Measurements from ENCODE around the gene BRD3OS.

Gene BRD3OS

DNA sequence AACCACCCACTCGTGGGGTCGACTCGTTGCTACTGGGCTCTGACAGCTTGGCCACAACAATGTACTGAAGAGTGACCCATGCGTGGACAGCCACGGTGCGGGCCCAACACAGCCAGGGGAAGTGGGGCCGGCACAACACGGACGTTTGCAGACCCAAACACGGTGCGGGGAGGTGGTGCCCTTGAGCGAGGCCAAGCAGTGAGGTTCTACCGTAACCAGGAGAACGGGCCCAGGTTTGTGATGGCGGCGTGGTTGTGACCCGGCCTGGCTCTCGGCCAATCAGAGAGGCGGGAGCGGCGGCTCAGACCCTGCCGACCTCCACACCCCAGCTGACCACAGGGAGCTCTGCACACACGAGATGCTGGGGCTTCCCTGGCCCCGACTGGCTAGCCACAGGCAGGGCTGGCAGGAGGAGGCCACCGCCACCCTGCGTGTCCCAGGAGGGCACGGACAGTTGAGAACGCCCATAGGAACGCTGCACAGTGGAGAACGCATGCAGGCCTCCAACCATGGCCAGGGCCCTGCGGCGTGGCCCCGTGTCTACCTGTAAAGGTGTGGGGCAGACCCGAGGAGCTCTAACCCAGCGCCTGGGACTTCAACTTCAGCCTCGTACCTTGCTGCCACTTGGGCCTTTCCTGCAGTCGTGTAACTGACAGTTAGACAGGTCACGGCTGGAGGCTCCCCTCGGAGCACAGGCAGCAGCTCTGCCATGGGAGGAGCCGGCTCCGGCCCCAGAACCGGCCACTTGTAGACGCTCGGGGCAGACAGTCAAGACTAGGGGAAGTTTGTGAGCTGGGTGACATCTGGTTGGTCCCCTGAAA is 28.9 kb downstream of the BRD3OS start:
- no peak for DNase-seq

DNA sequence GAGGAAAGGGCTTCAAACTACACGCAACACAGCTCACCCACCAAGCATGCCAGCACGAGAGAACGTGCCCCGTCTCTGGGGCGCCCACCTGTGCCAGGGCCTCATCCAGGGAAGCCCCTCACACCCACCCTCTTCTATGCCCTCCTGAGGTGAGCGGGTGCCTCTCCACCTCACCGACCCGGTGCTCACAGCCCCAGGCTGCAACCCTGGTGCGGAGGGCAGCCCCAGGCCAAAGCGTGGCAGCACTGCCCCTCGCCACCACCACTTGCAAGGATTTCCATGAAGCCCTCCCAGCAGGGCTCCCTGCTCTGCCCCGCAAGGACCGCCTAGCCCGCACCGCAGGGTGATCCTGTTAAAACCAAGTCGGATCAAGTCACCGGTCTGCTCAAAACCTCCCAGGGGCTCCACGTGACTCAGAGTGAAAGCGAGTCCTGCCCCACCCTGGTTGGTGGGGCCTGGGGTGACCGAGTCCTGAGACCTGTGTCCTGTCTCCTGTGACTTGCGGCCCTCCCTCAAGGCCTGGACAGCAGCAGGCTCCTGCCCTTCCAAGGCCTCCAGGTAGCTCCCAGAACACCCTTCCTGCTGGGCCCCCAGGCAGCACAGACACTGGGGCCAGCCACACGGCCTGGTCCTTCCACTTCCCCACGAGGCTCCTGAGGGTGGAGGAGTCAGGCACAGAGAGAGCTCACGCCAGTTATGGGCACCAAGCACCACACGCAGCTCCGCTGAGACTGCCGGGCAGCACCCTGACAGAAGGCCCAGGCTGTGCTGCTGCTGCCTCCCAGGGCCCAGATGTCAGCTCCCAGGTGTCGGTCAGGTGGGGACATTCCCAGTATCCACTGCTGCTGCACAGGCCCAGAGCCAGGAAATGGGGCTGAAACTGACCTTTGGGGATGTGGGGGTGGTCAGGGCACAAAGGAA is 29.9 kb downstream of the BRD3OS start:
- DNase-seq: no peak

DNA sequence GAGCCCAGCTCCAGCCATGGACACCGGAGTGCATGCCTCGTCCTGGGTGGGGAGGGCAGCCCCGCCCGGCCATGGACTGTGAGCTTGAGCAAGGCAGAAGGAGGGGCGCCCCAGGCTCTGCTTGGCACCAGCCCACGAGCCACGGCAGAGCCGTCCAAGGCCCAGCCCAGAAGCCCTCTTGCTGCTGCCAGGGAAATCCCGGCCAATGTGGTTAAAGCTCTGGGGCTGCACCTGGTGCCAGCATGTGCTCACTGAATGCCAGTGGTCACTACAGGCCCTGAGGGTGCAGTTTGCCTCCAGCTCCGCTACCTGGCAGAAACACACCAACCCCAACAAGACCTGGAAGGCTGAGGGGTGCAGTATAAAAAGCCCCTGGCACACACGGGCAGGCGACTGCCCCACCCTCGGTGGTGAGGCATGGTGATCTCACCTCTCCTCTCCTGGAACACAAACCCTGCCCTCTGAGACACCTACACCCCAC is 30.7 kb downstream of the BRD3OS start:
- no peak for DNase-seq

DNA sequence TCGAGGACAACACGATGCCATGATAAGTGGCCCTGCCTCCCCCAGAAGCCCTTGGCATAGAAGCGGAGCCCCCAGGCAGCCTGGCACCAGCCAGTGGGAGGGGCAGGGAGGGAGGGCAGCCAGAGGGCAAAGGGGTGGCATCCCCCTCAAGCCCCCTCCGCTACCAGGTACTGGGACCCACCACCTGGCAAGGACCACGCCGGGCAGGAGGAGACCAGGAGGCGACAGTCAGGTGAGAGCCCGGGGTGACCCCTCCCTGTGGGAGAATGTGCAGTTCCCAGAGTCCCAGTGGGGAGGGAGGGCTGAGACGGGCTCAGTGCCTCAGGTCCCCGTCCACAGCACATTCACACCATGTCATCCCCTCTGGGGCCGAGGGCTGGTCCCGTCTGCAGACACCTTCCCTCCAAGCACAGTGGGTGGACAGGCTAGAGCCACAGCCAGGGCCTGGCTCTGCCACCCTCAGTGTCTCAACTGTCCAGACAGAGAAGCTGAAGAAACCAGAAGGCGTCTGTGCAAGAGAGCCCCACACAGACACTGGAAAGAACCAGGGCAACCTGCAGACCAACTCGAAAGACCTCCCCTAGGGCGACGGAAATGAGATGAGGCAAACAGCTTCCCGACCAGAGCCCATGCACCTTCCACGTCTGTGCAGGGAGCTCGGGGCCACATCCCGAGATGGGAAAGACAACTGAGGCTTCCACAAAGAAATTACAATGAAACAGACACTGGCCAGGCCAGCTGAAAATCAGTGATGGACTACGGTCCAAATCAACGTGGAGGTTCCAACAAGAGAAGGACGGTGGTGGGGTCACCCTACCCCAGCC is 31.4 kb downstream of the BRD3OS start:
- DNase-seq: no peak

- no peak for DNase-seq
Measured at GRCh38 chr9:134057307-134057657, 32.0 kb downstream of the BRD3OS start.

DNA sequence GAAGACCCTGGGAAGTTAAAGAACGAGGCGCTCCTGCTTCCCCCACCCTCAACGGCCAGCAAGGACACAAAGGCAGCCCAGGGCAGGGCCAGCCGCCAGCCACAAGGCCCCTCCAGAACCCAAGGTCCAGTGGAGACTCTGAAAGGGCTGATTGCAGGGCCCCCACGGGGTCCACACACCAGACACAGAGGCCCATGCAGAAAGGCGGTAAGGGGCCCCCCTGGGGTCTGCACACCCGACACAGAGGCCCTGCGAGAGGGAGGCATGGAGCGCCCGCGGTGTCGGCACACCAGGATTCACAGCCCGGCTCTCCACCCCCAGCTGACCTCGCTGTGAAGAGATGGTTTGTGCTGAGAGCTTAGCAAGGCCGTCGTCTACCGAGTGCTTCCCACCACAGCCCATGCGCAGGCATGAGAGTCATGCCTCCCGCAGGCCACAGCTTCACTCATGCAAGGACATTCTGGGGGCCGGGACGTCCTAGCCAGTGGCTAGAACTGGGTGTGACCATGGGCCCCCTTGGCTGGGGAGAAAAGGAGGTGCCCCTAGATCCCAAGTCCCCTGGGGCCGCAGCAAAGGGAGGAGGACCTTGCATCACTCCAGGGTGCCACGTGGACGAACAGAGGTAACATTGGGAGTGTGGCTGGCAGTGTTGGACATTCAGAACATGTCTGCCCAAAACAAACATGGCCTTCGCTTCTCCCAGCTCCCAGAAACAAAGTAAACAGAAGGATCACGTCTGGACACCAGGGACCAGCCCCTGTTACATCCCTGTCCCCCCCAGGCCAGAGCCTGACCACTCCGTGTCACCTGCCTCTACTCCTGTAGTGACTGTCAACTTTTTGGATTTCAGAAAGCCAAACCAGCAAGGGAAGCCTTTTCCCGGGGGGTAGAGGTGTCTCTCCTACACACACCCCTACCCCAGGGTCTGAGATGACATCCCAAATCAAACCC is 32.7 kb downstream of the BRD3OS start:
- DNase-seq: no peak

GRCh38 chr9:134058716-134059115 is 33.4 kb downstream of the BRD3OS start:
- DNase-seq: no peak

DNA sequence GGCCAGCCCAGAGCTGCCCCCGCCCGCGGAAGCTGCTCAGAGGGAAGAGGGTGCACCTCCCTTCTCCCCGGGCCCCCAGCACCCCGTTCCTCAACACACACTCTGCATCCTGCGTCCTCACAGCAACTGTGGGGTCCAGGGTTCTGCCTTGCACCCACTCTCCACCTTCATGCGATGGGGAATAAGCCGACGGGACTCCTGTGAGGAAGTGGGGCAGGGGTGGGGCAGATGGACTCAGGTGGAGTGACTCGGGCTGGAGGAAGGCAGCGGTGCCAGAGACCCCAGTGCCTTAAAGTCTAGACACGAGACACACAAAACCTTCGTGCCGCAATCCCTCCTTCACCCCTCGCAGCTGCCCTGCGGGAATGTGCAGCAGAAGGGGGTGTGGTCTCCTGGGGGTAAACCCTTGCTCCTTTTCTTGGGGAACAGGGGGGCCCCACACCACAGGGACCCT is 33.9 kb downstream of the BRD3OS start:
- DNase-seq: no peak

GRCh38 chr9:134059661-134060395 is 34.5 kb downstream of the BRD3OS start:
- no peak for DNase-seq

DNA sequence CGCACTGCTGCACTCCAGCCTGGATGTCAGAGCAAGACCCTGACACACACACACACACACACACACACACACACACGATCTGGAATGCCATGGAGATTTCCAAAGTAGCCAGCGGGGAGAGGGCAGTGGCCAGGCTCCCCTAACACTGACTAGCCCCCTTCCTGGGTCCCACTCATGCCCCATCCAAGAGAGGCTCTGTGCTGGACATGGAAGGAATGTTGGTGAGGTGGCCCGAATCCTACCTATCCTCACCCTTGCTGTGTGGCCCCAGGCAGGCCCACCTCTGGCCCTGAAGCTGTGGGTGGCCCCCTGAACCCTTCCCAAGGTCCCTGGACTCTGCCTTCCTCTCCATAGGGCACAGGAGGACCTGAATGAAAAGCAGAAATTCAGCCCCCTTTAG is 35.3 kb downstream of the BRD3OS start:
- DNase-seq: no peak

DNA sequence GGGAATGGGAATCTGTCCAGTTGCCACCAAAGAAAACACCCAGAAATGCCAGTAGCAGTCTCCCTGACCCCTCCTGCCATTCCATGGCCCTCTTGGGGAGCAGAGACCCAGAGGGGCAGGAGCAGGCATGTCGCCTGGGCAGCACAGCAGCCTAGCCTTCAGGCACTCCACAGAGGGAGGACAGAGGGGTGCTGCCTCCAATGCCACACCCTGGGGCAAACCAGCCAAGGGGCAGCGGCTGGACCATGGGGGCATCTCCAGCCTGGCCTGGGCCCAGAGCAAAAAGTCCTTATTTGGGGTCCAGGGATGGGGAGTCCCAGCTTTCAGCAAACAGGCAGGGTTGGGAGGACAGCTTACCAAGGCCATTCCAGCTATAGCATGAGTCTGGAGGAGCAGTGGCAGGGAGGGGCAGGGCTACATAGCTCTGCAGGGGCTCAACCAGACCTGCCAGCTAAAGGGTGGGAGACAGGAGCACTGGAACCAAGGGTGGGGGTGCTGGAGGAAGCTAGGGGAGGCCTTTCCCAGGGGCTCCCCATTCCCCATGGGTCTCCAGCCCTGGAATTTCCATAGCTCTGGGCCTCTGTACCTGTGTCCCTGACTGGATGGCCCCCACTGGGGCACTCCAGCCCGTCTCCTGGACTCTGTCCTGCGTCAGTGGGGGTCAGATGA is 35.9 kb downstream of the BRD3OS start:
- DNase-seq: no peak

DNA sequence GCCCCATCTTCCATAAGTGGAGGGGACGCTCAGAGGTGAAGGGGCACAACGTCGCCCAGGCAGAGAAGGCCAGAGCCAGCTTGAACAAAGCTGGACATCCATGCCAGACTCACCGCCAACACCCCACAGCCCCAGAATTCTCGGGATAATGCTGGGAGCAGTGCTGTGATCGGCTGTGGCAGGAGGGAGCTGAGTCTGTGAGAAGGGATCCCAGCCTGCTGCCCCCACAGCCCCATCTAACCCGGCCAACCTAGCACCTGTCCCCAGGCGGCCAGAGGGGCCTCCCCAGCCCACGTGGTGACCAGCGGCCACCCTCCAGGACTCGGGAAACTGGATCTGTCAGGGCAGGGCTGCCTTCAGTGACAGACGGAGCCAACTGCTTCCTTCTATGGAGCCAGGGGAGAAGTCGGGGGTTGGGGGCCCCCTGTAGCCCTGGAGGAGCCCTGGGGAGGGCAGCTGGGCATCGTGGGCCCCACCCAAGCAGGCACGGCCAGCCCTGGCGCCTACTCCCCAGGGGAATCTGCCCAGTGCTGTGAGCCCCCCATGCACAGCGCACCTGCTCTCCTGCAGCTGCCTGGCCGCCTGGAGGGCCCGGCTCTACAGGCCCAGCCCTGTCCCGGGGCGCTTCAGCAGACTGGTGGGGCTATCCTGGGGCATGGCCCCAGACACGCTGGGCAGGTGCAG is 36.5 kb downstream of the BRD3OS start:
- no peak for DNase-seq

GRCh38 chr9:134062461-134063087 is 37.3 kb downstream of the BRD3OS start:
- DNase-seq: no peak

DNA sequence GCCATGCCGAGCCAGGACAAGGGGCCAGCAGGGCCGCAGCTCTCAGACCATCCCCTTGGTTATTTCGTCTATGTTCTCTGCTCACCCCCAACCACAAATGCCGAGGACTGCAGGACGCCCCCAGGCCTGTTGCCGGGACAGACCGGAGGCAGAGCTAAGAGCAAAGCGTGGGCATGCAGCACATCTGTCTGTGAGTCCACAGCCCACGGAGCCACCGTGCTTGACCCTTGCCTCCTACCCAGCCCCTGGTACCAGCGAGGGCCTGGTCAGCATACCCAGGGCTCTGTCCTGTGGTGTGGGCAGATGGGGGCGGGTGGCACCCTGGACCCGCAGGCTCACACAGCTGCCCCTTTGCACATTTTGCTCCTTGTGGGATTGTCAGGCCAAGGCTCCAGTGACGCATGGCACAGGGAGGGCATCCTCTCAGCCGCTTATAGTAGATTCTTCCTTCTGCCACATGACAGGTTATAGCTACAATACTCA is 37.8 kb downstream of the BRD3OS start:
- DNase-seq: no peak

GRCh38 chr9:134063571-134064450 is 38.5 kb downstream of the BRD3OS start:
- no peak for DNase-seq

DNA sequence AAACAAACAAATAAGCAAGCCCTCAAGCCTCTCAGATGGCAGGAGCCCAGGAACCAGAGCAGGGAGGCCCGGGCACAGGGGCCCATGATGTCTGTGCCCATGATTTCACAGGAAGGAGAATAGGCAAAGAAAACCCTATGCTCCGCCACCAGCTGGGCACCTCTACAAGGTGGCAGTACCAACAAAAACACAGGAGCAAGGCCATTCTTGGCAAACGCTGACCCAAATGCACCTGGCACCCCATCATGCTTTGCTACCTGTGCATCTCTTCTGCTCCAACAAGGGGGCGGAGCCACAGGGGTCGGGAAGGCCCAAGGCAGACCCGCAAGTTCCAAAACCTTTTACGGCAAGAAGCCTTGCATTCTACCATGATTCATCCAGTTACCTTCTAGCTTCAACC is 39.4 kb downstream of the BRD3OS start:
- no peak for DNase-seq

DNA sequence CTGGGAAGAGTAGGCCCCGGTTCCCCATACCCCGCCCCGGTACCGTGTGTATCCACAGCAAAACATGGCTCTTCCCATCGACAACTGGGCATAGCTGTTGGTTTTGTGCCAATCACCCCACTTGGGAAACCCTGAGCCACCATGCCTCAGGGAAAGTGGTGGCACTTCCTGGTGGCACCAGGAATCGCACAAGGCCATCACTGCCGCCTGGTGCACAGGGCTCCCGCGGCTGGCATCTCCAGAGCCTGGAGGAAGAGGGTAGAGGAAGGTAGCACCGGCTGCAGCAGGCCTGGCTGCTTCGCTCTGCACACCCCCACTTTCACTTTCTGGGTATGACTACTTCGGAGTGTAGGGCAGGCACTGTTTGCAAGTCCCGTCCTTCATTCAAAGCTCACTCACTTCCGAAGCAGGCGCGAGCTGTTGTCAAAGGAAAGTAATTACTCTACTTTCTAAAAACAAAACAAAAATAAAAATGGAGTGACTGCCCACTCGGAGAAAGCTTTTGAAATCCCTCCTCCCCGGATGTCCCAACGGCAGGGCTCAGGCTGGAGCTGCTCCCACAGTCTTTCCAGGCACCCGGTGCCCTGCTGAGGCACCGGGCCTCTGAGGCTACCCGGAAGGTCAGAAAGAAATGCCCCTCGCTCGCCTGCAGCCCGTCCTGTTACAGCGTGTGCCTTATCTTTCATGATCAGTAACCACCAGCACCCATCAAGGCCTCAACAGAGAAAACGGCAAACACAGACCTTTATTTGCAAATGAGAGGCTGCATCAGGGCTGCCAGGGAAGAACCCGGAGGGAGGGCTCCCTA is 40.5 kb downstream of the BRD3OS start:
- no peak for DNase-seq
